GM19023 (cell line): ENCODE results near the gene LENG8.
"Not testable (repeated sequence)": the region's sequence is repeated elsewhere in the genome, so short reads cannot be mapped to it uniquely, and the experiment has no call there.

Source experiments
- ATAC-seq: cut with Tn5 transposase; IDR thresholded peaks from one replicate; pipeline ENCODE4 v1.9.1; 2021; ENCODE audit warnings: mild to moderate bottlenecking, moderate library complexity; ENCODE audit not compliant: unreplicated experiment

LENG8 gene

GRCh38 chr19:54478677-54479266 lies 29.8 kb downstream of the LENG8 start:
- ATAC-seq: no peak

- ATAC-seq: no peak
Measured at GRCh38 chr19:54480051-54480450, 31.1 kb downstream of the LENG8 start.

DNA sequence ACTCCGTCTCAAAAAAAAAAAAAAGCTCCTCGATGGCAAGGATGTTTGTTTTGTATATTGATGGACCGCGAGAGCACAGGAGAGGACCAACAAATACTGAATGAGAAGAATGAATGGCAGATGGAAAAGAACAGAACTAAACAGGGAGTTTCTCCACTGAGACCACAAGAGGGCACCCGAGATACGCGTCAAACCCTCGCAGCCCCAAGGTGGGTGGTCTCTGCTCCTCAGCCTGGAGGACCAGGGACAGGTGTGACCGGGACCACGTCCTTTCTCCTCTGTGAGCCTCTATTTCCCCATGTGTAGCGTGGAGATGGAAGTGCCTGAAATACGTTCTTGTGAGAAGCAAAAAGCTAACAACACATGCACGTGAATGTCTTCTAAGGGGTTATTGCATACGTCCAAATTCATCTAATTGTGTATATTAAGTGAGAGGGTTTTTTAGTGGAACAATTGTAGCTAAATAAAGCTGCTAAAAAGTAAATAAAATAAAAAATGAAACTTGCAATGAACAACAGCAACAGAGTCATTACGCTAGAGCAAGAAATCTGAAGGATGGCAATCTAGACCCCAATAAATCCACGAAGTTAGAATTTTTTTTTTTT lies 32.4 kb downstream of the LENG8 start:
- no peak for ATAC-seq

- no peak for ATAC-seq
Measured at GRCh38 chr19:54482889-54483288, 33.9 kb downstream of the LENG8 start.

GRCh38 chr19:54484451-54484850 lies 35.5 kb downstream of the LENG8 start:
- ATAC-seq: no peak

GRCh38 chr19:54485851-54486250 lies 36.9 kb downstream of the LENG8 start:
- no peak for ATAC-seq

DNA sequence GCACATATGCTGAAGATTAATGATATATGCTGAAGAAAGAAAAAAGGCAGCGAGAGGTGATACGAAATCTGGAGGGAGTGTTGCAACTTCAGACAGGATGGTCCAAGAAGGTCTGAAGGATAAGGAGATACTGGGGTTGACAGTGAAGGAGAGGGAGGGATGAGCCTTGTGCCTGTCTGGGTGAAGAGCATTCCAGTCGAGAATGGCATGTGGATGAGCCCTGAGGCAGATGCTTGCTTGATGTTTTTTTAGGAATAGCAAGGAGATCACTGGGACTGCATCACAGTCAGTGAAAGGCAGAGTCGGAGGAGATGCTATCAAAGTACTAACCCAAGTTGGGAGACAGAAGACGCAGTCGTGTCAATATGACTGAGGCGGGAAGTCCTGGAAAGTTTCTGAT lies 40.3 kb downstream of the LENG8 start:
- ATAC-seq: no peak

DNA sequence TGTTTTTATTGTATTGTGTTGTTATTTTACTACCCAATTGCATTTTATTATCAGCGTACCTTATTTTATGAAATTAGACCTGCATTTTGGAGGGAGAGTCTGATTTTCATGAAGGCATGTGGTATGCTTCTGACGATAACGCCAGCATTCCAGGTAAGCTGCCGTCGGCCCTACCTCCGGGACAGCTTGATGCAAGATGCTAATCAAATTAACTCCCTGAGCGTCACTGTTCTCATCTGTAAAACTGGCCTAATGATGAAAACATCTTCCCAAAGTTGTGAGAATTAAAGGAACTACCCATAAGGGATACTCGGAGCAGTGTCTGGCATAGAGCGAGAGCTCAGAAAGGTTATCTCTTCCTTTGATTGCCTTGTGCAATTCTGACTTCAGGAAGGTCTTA lies 40.8 kb downstream of the LENG8 start:
- ATAC-seq: no peak

DNA sequence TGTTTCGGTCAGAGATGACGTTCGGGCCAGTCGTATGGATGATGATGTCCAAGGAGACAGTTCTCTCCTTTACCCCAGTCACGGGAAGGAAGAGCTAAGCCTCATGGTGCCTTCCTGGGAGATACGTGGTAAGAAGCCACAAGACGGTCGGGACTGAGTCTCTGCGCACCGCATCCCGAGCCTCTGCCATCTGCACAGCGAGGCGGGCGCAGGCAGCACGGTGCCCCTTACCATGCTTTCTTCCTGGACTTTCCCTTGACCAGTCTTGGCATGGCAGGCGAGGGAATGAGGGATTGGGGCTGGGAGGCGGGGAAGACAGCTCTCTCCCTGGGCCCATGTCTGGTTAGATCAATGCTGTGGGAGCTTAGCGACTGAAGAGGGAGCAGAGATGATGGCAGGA lies 43.6 kb downstream of the LENG8 start:
- ATAC-seq: no peak

DNA sequence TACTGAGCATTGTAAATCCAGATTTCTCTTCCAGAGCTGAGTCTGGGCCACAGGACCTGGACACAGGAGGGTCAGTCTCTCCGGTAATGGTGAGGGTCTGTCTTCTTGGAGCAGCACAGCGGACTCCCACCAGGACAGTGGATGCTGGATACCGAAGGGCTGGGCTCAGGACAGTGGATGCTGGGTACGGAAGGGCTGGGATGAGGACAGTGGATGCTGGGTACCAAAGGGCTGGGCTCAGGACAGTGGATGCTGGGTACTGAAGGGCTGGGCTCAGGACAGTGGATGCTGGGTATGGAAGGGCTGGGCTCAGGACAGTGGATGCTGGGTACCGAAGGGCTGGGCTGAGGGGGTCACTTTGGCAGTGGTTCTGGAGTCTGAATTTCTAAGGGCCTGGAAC lies 44.1 kb downstream of the LENG8 start:
- ATAC-seq: not testable (repeated sequence)

DNA sequence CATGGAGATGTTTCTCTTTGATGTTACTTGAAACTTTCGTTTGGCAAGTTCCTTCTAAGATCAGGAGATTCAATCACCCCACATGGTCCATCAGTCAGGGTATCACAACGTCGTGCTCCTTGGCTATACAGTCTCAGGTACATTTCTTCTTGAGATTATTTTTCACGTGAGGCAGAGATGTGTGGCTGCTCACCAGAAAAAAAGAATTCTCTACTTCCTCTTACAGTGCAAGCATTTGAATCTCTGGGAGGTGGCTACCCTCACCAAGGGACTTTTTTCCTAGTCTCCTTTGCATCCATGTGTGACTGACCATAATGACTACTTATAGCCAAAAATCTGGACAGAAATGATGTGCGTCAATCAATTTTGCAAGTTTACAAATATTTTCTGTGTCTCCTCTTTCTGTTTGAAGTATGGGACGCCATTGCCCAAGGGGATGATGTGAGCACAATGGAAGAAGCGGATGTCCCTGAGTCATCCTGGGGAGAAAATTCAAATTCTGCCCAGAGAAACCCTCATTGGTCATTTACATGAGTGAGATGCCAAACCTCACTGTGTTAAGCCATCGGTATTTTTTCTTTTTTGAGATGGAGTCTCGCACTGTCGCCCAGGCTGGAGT lies 45.1 kb downstream of the LENG8 start:
- ATAC-seq: no peak

- ATAC-seq: not testable (repeated sequence)
Measured at GRCh38 chr19:54495284-54495683, 46.3 kb downstream of the LENG8 start.

GRCh38 chr19:54497747-54498450 lies 48.9 kb downstream of the LENG8 start:
- ATAC-seq: not testable (repeated sequence)

DNA sequence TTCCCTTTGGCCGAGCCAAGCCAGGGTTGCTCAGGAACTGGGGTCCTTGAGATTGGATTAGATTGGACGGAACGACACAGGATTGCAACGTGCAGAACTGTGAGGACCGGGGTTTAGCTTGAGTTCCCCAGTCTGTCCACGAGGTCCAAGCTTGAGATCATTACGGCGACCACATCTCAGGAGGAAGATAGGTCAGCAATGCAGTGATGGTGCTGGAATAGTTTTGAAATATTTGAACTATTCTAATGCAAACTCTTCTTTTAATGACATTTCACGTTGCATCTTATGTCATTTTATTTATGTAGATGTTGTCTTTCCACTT lies 49.4 kb downstream of the LENG8 start:
- ATAC-seq: not testable (repeated sequence)

GRCh38 chr19:54502518-54503048 lies 53.6 kb downstream of the LENG8 start, which contains the start of gene LAIR2:
Gene LAIR2 (plus strand): TSS chr19:54502831. CDS start chr19:54502919, 88 bp downstream.
- ATAC-seq: no peak

DNA sequence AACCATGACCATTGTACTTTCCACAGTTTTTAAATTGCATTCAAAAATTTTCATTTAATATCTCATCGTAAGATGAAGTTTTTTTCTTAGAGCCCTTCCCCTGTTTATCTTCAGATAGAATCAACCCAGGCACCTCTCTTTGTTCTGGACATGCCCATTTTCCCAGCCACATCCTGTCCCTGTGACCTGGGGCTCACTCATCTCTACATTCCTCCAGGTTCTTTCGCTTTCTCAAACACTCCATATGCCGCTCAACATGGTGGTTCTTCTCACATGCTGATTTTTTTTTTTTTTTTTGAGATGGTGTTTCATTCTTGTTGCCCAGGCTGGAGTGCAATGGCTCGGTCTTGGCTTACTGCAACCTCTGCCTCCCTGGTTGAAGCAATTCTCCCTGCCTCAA lies 56.5 kb downstream of the LENG8 start:
- ATAC-seq: not testable (repeated sequence)

GRCh38 chr19:54506079-54506478 lies 57.1 kb downstream of the LENG8 start:
- ATAC-seq: no peak

DNA sequence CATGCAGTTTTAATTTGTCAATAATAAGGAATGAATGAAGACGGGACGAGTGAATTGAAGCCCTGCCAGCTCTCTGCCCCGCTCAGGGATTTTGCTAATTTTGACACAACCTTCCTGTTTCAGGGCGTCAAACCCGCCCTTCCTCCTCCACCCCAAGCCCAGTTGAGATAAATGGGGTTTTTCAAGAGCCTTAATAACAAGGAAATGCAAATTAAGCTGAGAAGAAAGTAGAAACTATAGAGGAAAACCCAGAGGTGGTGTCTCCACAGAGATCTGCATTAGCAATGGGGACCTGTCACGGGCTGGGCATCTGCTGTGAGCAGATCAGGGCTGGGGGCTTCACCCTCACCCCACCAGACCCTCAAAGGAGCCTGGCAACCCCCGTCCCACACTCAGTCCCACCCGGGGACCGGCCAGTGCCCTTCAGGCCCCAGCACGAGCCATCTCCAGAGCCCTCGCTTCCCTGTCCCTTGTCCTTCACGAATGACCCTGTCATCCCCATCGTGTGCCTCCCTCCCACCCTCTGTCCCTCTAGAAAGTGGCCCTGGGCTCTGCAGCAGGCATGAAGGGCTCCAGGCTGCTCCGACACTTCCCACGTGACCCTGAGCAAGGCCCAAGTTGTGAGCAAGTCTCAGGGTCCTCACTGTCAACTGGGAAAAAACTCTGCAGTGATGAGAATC lies 58.2 kb downstream of the LENG8 start:
- ATAC-seq: not testable (repeated sequence)

DNA sequence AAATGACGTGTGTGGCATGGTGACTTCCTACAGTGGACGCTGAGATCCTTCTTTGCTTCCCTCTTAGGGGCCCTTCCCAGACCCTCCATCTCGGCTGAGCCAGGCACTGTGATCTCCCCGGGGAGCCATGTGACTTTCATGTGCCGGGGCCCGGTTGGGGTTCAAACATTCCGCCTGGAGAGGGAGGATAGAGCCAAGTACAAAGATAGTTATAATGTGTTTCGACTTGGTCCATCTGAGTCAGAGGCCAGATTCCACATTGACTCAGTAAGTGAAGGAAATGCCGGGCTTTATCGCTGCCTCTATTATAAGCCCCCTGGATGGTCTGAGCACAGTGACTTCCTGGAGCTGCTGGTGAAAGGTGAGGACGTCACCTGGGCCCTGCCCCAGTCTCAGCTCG lies 58.8 kb downstream of the LENG8 start:
- ATAC-seq: no peak

GRCh38 chr19:54508487-54508886 lies 59.5 kb downstream of the LENG8 start:
- not testable (repeated sequence) for ATAC-seq
